ENCODE results near the gene CDR2.
"Not testable (repeated sequence)": the region's sequence is repeated elsewhere in the genome, so short reads cannot be mapped to it uniquely, and the experiment has no call there.

The CDR2 gene

GRCh38 chr16:22308824-22309520, 65.4 kb downstream of the CDR2 start:
- no peak for DNase-seq (ENCODE audit: low read depth in 2 of 3, low spot score in 2 of 3)

GRCh38 chr16:22307838-22308237, 66.6 kb downstream of the CDR2 start:
- no peak for DNase-seq (ENCODE audit: low read depth in 2 of 3, low spot score in 2 of 3)

- no peak for DNase-seq (ENCODE audit: low read depth in 2 of 3, low spot score in 2 of 3)
Observed at GRCh38 chr16:22306788-22307187, 67.6 kb downstream of the CDR2 start.

- no peak for DNase-seq (ENCODE audit: low read depth in 2 of 3, low spot score in 2 of 3)
Observed at GRCh38 chr16:22304411-22304810, 70.0 kb downstream of the CDR2 start.

- DNase-seq (ENCODE audit: low read depth in 2 of 3, low spot score in 2 of 3) = no peak
Observed at GRCh38 chr16:22302776-22303363, 71.5 kb downstream of the CDR2 start.

GRCh38 chr16:22301423-22301822, 73.0 kb downstream of the CDR2 start:
- DNase-seq (ENCODE audit: low read depth in 2 of 3, low spot score in 2 of 3) = not testable (repeated sequence)

- no peak for DNase-seq (ENCODE audit: low read depth in 2 of 3, low spot score in 2 of 3)
Observed at GRCh38 chr16:22300427-22301071, 73.9 kb downstream of the CDR2 start.

- DNase-seq (ENCODE audit: low read depth in 2 of 3, low spot score in 2 of 3) = no peak
Observed at GRCh38 chr16:22299036-22299435, 75.4 kb downstream of the CDR2 start.

- DNase-seq (ENCODE audit: low read depth in 2 of 3, low spot score in 2 of 3) = peak; percentile 43 to 69 (median 49)
Observed at GRCh38 chr16:22297871-22298733, 76.3 kb downstream of the CDR2 start.

GRCh38 chr16:22297114-22297870, 77.1 kb downstream of the CDR2 start, which contains the start of gene POLR3E:
TSS of gene POLR3E (plus strand) at chr16:22297409. CDS start at chr16:22302969, 5,560 bp downstream.
- peak; percentile 100 for DNase-seq (ENCODE audit: low read depth in 2 of 3, low spot score in 2 of 3)

- DNase-seq (ENCODE audit: low read depth in 2 of 3, low spot score in 2 of 3) = no peak
Observed at GRCh38 chr16:22296225-22297113, 78.0 kb downstream of the CDR2 start.
